ENCODE data around the gene LRRC3B.

LRRC3B gene

GRCh38 chr3:26714485-26714884, 91.9 kb downstream of the LRRC3B start:
- no peak for DNase-seq

GRCh38 chr3:26715431-26715830, 92.9 kb downstream of the LRRC3B start:
- no peak for DNase-seq

- no peak for DNase-seq
Measured at GRCh38 chr3:26718315-26718714, 95.7 kb downstream of the LRRC3B start.

- DNase-seq = no peak
Measured at GRCh38 chr3:26719134-26719533, 96.6 kb downstream of the LRRC3B start.

GRCh38 chr3:26721047-26721446, 98.5 kb downstream of the LRRC3B start:
- no peak for DNase-seq

GRCh38 chr3:26731843-26732242, 109.3 kb downstream of the LRRC3B start:
- DNase-seq = no peak

DNA sequence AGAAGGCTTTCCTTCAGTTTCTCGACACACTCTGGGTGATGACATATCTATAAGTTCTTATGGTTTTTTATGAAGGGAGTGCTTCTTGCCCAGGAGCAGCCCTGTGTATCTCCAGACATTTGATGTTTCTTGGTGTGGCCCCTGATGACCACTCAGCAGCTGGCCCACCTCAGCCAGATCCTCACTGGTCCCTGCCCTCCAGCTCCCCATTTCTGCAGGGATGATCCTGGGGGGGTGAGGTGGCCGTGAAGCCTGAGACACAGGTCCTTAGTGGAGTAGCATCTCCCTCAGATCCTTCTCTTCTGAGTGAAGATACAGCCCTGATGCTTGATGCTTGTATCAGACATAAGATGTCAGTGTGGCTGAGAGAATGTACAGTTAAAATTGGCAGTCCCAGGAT, 127.7 kb downstream of the LRRC3B start:
- DNase-seq = no peak

DNA sequence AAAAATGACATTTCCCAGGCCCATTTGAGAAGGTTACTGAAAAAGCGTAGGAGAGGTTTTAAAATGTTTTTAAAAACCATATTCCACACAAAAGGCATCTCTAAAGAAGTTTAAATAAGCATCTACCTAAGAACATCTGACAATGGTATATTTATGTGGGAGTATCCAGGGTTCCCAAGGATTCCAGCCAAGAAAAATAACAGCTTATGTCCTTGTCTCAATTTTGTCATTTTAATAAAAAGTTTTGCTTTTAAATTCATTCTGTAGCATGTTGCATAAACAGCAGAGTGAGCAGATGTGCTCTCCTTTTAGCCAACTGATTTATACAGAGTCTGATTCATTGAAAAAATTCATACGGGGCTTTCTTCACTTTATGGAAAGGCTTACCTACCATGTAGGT, 129.9 kb downstream of the LRRC3B start:
- DNase-seq = no peak

- no peak for DNase-seq
Measured at GRCh38 chr3:26753095-26753494, 130.5 kb downstream of the LRRC3B start.

DNA sequence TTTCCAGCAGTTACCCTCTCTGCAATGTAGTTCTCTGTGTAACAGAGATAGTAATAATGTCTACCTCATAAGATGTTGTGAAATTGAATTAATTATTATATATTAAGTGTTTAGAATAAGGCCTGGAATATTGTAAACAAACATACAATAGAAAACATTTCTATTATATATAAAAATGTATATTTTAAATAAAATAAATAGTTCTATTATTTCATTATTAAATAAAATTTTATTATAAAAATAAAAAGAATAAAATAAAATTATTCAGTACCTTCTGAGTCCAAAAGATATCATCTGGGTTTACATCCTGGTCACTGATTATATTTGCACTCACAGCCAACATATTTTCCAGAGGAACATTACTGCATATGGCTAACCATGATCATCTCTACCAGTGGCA, 135.4 kb downstream of the LRRC3B start:
- no peak for DNase-seq

All from CD4-positive, alpha-beta T cell treated with Interleukin-6 for 4 hours (primary cell).